Measurements from ENCODE around the gene BICDL1.
"Not testable (repeated sequence)": the region's sequence is repeated elsewhere in the genome, so short reads cannot be mapped to it uniquely, and the experiment has no call there.

- not testable (repeated sequence) for TF ChIP-seq CTCF, POLR2AphosphoS5 (IDR thresholded peaks at IDR 0.05)
Measured at GRCh38 chr12:120014381-120014735, 25.3 kb downstream of the BICDL1 start.

Measured in suprapubic skin (tissue), 3 donors.